Gastrocnemius medialis (tissue), 4 donors: ENCODE measurements around the gene CACNA1G.

ENCODE experiments used
- CTCF ChIP-seq, 5 experiments: fragments of 450-650 bp in 3 of 5; fragments of 200-600 bp in 2 of 5; sonication (generic) in 2 of 5; IDR thresholded peaks in 4 of 5; conservative IDR thresholded peaks in 1 of 5; 1 replicate in 4 of 5; 2 replicates in 1 of 5; pipeline ENCODE4 v1.5.1; 2016 to 2019; ENCODE audit warnings: antibody characterized with exemption in 5 of 5, mild to moderate bottlenecking in 3 of 5, moderate library complexity in 3 of 5
- POLR2A ChIP-seq, 2 donors: fragments of 450-650 bp; IDR thresholded peaks; one replicate each; pipeline ENCODE4 v1.6.1; 2017; ENCODE audit warnings: antibody characterized with exemption in 2 of 2, mild to moderate bottlenecking in 2 of 2, moderate library complexity in 2 of 2

DNA sequence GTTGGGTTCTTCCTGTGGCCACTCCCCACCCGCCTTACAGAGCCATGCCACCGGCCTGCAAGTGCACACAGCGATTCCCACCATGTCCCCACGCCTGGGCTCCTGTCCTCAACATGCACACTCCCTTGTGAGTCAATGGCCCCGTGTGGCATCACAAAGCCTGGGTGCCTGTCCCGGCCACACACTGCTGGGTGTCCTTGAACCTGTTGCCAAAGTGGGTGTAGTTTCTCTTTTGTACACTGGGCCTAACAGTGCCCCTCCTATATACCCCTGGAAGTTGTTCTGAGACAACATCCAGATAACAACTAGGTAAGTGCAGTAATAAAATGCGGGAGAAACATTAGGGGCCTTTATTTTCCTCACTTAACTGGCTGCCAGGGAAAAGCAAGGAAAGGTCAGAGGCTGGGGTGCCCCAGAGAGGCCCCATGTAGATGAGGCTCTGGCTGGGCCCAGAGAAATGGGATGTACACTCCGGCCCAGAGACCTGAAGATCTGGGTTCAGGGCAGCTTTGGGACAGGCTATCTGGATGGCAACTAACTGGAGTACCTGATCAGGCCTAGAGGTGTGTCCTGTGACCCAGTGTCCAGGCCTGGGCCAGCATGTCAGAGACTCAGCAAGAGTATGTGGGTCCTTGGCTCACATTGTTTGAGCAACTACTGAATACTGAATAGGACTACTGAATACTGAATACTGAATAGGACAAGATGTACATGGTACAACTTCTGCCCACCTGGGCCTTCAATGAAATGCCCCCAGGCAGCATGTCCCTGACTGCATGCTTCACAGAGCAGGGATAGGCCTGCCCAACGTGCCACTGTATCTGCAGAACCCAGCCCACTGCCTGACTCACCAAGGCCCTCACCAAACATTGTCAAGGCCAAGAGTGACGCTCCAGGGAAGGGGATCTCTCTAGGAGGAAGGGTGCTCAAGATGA is 82.5 kb downstream of the CACNA1G start:
- TF ChIP-seq CTCF (IDR thresholded peaks at IDR 0.05 in 4 of 5, conservative IDR thresholded peaks at IDR 0.05 in 1 of 5), result no peak
- no peak for TF ChIP-seq POLR2A (IDR thresholded peaks at IDR 0.05)
